GM19467 (cell line): ENCODE data around the gene PHYHIPL.

Source experiments
- ATAC-seq: cut with Tn5 transposase; IDR thresholded peaks from one replicate; pipeline ENCODE4 v1.9.1; 2021; ENCODE audit warnings: mild to moderate bottlenecking, moderate library complexity; ENCODE audit not compliant: unreplicated experiment

Gene PHYHIPL

GRCh38 chr10:59252491-59252890 is 76.0 kb downstream of the PHYHIPL start:
- ATAC-seq: no peak

GRCh38 chr10:59255463-59255862 is 79.0 kb downstream of the PHYHIPL start:
- ATAC-seq: no peak

- no peak for ATAC-seq
These were observed 80.8 kb downstream of the PHYHIPL start for GRCh38 chr10:59257224-59257623.

GRCh38 chr10:59258890-59259289 is 82.4 kb downstream of the PHYHIPL start:
- no peak for ATAC-seq

GRCh38 chr10:59265141-59265540 is 88.7 kb downstream of the PHYHIPL start:
- ATAC-seq: no peak

GRCh38 chr10:59266321-59266720 is 89.9 kb downstream of the PHYHIPL start:
- no peak for ATAC-seq

- no peak for ATAC-seq
These were observed 92.0 kb downstream of the PHYHIPL start for GRCh38 chr10:59268460-59268859.

- no peak for ATAC-seq
These were observed 93.2 kb downstream of the PHYHIPL start for GRCh38 chr10:59269651-59270050.

- no peak for ATAC-seq
These were observed 94.0 kb downstream of the PHYHIPL start for GRCh38 chr10:59270492-59270891.

- ATAC-seq: no peak
These were observed 94.7 kb downstream of the PHYHIPL start for GRCh38 chr10:59271160-59271559.

- no peak for ATAC-seq
These were observed 95.6 kb downstream of the PHYHIPL start for GRCh38 chr10:59272061-59272460.

- ATAC-seq: no peak
These were observed 97.0 kb downstream of the PHYHIPL start for GRCh38 chr10:59273445-59273844.

GRCh38 chr10:59276133-59276532 is 99.7 kb downstream of the PHYHIPL start:
- ATAC-seq: no peak

- no peak for ATAC-seq
These were observed 100.5 kb downstream of the PHYHIPL start for GRCh38 chr10:59276919-59277318.

GRCh38 chr10:59279476-59279875 is 103.0 kb downstream of the PHYHIPL start:
- ATAC-seq: no peak

GRCh38 chr10:59279991-59280505 is 103.6 kb downstream of the PHYHIPL start:
- no peak for ATAC-seq

GRCh38 chr10:59281861-59282260 is 105.4 kb downstream of the PHYHIPL start:
- no peak for ATAC-seq

- ATAC-seq: no peak
These were observed 107.1 kb downstream of the PHYHIPL start for GRCh38 chr10:59283456-59284091.

GRCh38 chr10:59284118-59284975 is 107.9 kb downstream of the PHYHIPL start:
- ATAC-seq: no peak

- no peak for ATAC-seq
These were observed 108.6 kb downstream of the PHYHIPL start for GRCh38 chr10:59285073-59285472.

GRCh38 chr10:59285848-59286247 is 109.4 kb downstream of the PHYHIPL start:
- no peak for ATAC-seq

- ATAC-seq: no peak
These were observed 111.3 kb downstream of the PHYHIPL start for GRCh38 chr10:59287587-59288255.
